ENCODE data around the gene INPP5J.

The INPP5J gene

DNA sequence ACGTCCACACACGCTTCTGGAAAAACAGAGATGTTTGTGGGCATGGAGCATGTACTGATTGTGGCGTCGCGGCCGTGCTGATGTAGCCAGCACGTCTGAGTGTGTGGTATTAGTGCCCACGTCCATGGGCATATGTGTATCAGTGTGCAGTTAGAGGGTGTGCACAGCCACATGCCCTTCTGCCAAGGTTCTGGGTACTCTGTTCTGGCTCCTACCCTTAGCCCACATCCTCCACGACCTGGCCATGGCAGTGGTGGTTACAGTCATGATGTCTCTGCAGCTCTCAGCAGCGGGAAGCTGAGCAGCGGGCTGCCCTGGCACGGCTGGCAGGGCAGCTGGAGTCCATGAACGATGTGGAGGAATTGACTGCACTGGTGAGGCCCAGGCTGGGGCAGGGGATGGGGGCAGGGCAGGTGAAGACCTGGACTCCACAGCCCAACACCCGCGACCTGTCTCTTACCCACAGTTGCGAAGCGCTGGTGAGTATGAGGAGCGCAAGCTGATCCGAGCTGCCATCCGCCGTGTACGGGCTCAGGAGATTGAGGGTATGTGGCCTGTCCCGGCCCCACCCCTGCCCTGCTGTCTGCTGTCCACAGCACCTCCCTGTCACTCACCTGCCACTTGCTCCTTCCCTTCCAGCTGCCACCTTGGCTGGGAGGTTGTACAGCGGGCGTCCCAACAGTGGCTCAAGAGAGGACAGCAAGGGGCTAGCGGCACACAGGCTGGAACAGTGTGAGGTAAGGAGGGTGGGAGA is 34.4 kb upstream of the INPP5J start:
- Histone ChIP-seq H3K27me3 (ENCODE audit: insufficient read depth, low read depth) (no peaks in the 10 kb centered on the region), H3K27ac (no peak overlapping the region), H3K4me3 (IDR thresholded peaks at IDR 0.05; ENCODE audit: insufficient read depth, low read depth, low read length) (no peak overlapping the region), H3K9ac (no peak overlapping the region), H3K79me2 (ENCODE audit: insufficient read depth, low read depth) (0 out of 2 replicates have a peak, but pooled peaks cover 9% of the 10 kb centered on the region), H3K4me1 (ENCODE audit: low read depth, poor library complexity, severe bottlenecking) (peaks cover 10% of the 10 kb centered on the region), H2AFZ (ENCODE audit: low read depth) (no peak overlapping the region), H3K36me3 (ENCODE audit: insufficient read depth) (no peaks in the 10 kb centered on the region), H4K20me1 (ENCODE audit: insufficient read depth) (no peaks in the 10 kb centered on the region), H3K4me2 (no peak overlapping the region)
- TF ChIP-seq, protein P1, sequence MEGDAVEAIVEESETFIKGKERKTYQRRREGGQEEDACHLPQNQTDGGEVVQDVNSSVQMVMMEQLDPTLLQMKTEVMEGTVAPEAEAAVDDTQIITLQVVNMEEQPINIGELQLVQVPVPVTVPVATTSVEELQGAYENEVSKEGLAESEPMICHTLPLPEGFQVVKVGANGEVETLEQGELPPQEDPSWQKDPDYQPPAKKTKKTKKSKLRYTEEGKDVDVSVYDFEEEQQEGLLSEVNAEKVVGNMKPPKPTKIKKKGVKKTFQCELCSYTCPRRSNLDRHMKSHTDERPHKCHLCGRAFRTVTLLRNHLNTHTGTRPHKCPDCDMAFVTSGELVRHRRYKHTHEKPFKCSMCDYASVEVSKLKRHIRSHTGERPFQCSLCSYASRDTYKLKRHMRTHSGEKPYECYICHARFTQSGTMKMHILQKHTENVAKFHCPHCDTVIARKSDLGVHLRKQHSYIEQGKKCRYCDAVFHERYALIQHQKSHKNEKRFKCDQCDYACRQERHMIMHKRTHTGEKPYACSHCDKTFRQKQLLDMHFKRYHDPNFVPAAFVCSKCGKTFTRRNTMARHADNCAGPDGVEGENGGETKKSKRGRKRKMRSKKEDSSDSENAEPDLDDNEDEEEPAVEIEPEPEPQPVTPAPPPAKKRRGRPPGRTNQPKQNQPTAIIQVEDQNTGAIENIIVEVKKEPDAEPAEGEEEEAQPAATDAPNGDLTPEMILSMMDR (conservative IDR thresholded peaks at IDR 0.05; ENCODE audit: low read depth, low read length) = no peak

DNA sequence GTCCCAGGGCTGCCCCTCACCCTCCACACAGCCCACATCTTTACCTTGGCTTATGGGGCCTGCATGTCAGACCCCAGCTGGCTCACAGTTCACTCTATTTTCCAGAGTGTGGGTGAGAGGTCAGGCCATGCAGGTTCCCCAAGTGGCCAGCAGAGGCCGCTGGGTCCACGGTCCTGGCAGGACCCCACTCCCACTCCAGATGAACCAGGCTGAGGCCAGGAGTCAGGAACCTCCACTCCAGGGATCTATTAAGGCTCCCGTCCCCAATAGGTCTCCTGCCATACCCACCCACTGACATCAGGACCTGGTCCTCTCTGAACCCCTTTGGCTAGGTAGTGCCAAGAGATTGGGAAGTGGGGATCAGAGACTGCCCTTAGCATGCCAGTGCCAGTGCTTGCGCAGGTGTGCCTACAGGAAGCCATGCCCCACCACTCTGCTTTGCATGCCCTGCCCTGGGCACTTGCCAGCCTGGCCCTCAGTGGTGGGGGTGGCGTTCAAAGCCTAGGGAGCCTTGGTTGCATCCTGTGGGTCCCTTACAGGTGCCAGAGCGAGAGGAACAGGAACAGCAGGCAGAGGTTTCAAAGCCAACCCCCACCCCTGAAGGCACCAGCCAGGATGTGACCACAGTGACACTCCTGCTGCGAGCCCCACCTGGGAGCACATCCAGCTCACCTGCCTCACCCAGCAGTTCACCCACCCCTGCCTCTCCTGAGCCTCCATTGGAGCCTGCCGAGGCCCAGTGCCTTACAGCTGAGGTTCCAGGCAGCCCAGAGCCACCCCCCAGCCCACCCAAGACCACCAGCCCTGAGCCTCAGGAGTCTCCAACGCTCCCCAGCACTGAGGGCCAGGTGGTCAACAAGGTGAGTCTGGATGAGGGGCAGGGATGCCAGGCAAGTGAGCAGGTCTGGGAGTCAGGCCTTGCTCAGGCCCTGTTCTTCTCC is 33.3 kb upstream of the INPP5J start:
- TF ChIP-seq, protein P1 (conservative IDR thresholded peaks at IDR 0.05; ENCODE audit: low read depth, low read length) = peak; percentile 86
- H3K36me3 ChIP-seq (ENCODE audit: insufficient read depth) = no peaks in the 10 kb centered on the region
- H3K27me3 ChIP-seq (ENCODE audit: insufficient read depth, low read depth) = no peaks in the 10 kb centered on the region
- no peak overlapping the region for H3K27ac ChIP-seq
- no peak overlapping the region for H3K4me2 ChIP-seq
- peaks cover 4% of the 10 kb centered on the region for H3K4me1 ChIP-seq (ENCODE audit: low read depth, poor library complexity, severe bottlenecking)
- H3K4me3 ChIP-seq (IDR thresholded peaks at IDR 0.05; ENCODE audit: insufficient read depth, low read depth, low read length) = no peak overlapping the region
- H3K9ac ChIP-seq = no peak overlapping the region
- H4K20me1 ChIP-seq (ENCODE audit: insufficient read depth) = no peaks in the 10 kb centered on the region
- 0 out of 2 replicates have a peak, but pooled peaks cover under 1% of the 10 kb centered on the region for H3K79me2 ChIP-seq (ENCODE audit: insufficient read depth, low read depth)
- no peak overlapping the region for H2AFZ ChIP-seq (ENCODE audit: low read depth)

DNA sequence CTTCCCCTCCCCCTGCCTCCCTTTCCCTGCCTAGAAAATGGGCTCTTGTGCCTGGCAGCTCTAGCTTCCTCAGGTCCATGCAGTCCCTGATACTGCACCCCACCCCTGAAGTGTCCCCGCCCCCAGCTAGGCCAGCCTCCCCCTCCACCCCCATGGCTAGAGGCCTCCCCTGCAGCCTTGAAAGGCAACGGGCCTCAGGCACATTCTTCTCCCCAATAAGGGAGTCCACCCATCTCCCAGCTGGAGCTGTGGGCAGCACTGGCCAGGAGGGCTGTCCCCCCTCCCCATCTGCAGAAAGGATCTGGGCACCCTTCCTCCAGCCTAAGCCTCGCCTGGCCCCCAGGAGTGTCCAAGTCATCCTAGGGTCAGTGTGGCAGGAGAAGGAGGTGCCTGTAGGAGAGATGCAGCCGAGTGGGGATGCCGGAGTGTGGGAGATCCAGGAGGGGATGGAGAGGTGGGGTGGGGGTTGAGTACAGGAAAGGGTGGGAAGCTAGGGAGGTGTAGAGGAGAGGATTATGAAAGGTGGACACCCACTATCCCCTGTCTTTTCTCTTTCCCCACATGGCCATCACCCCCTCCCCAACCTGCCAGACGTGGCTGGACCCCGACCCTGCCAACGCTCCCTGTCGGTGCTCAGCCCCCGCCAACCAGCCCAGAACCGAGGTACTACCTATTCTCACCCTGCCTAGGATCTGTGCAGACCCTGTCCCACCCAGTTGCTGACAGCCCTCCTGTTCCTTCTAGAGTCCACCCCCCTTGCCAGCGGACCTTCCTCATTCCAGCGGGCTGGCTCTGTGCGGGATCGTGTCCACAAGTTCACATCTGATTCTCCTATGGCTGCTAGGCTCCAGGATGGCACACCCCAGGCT is 32.3 kb upstream of the INPP5J start:
- Histone ChIP-seq H3K9ac (no peak overlapping the region), H2AFZ (ENCODE audit: low read depth) (no peak overlapping the region), H4K20me1 (ENCODE audit: insufficient read depth) (no peaks in the 10 kb centered on the region), H3K79me2 (ENCODE audit: insufficient read depth, low read depth) (no peaks in the 10 kb centered on the region), H3K27me3 (ENCODE audit: insufficient read depth, low read depth) (no peaks in the 10 kb centered on the region), H3K4me3 (IDR thresholded peaks at IDR 0.05; ENCODE audit: insufficient read depth, low read depth, low read length) (no peak overlapping the region), H3K27ac (no peak overlapping the region), H3K4me1 (ENCODE audit: low read depth, poor library complexity, severe bottlenecking) (peaks cover 2% of the 10 kb centered on the region), H3K4me2 (no peak overlapping the region), H3K36me3 (ENCODE audit: insufficient read depth) (no peaks in the 10 kb centered on the region)
- TF ChIP-seq, protein P1 (conservative IDR thresholded peaks at IDR 0.05; ENCODE audit: low read depth, low read length) = no peak
